ENCODE results near the gene VTN.

Gene VTN

GRCh38 chr17:28368306-28368831 is 1.7 kb downstream of the VTN start:
- DNase-seq (ENCODE audit: low read depth) = no peak

GRCh38 chr17:28367641-28368305 is 2.3 kb downstream of the VTN start:
- no peak for DNase-seq (ENCODE audit: low read depth)

GRCh38 chr17:28366605-28367004 is 3.5 kb downstream of the VTN start:
- no peak for DNase-seq (ENCODE audit: low read depth)

- no peak for DNase-seq (ENCODE audit: low read depth)
These were observed 4.6 kb downstream of the VTN start for GRCh38 chr17:28365487-28365886.

GRCh38 chr17:28364665-28365363 is 5.3 kb downstream of the VTN start, which contains the start of gene SEBOX:
SEBOX (minus strand) TSS chr17:28365199; CDS start chr17:28365151, 48 bp downstream.
- DNase-seq (ENCODE audit: low read depth) = no peak

GRCh38 chr17:28363776-28364650 is 6.1 kb downstream of the VTN start:
- DNase-seq (ENCODE audit: low read depth) = no peak

GRCh38 chr17:28363186-28363585 is 6.9 kb downstream of the VTN start:
- DNase-seq (ENCODE audit: low read depth) = no peak

- no peak for DNase-seq (ENCODE audit: low read depth)
These were observed 12.3 kb downstream of the VTN start for GRCh38 chr17:28357901-28358197.

- peak; percentile 95 for DNase-seq (ENCODE audit: low read depth)
These were observed 12.8 kb downstream of the VTN start, which contains the start of gene POLDIP2 for GRCh38 chr17:28357061-28357900. POLDIP2 (minus strand) TSS chr17:28357527; CDS start chr17:28357448, 79 bp downstream.

GRCh38 chr17:28350271-28350670 is 19.8 kb downstream of the VTN start:
- DNase-seq (ENCODE audit: low read depth) = no peak

GRCh38 chr17:28348979-28349378 is 21.1 kb downstream of the VTN start:
- no peak for DNase-seq (ENCODE audit: low read depth)

- no peak for DNase-seq (ENCODE audit: low read depth)
These were observed 22.7 kb downstream of the VTN start for GRCh38 chr17:28347261-28347891.

- no peak for DNase-seq (ENCODE audit: low read depth)
These were observed 23.3 kb downstream of the VTN start for GRCh38 chr17:28346746-28347246.

- no peak for DNase-seq (ENCODE audit: low read depth)
These were observed 23.9 kb downstream of the VTN start for GRCh38 chr17:28346199-28346580.

GRCh38 chr17:28345419-28346198 is 24.5 kb downstream of the VTN start:
- no peak for DNase-seq (ENCODE audit: low read depth)

- DNase-seq (ENCODE audit: low read depth) = no peak
These were observed 25.6 kb downstream of the VTN start for GRCh38 chr17:28344435-28344901.

- no peak for DNase-seq (ENCODE audit: low read depth)
These were observed 26.1 kb downstream of the VTN start for GRCh38 chr17:28344011-28344410.

- DNase-seq (ENCODE audit: low read depth) = no peak
These were observed 26.6 kb downstream of the VTN start for GRCh38 chr17:28343491-28343932.

- DNase-seq (ENCODE audit: low read depth) = no peak
These were observed 27.8 kb downstream of the VTN start for GRCh38 chr17:28342313-28342712.

- DNase-seq (ENCODE audit: low read depth) = no peak
These were observed 28.6 kb downstream of the VTN start for GRCh38 chr17:28341516-28341915.

All from activated T-helper 9 cell treated with anti-CD3 and anti-CD28 coated beads, Interleukin-2, amount 50 U/mL, for 16 hours (primary cell).